Vagina (tissue), 2 donors: ENCODE results near the gene QPCTL.

ENCODE experiments used
- POLR2A ChIP-seq, 2 donors: fragments of 450-650 bp; IDR thresholded peaks; one replicate each; pipeline ENCODE4 v1.6.1; 2017; ENCODE audit warnings: antibody characterized with exemption in 2 of 2, mild to moderate bottlenecking in 2 of 2, moderate library complexity in 2 of 2
- TF ChIP-seq, protein P1 (sequence below), 3 experiments: fragments of 450-650 bp in 2 of 3; fragments of 200-600 bp in 1 of 3; sonication (generic) in 1 of 3; IDR thresholded peaks; one replicate each; pipeline ENCODE4 v1.5.1; 2017 to 2019; ENCODE audit warnings: antibody characterized with exemption in 3 of 3, mild to moderate bottlenecking in 2 of 3, moderate library complexity in 2 of 3

- TF ChIP-seq, protein P1, sequence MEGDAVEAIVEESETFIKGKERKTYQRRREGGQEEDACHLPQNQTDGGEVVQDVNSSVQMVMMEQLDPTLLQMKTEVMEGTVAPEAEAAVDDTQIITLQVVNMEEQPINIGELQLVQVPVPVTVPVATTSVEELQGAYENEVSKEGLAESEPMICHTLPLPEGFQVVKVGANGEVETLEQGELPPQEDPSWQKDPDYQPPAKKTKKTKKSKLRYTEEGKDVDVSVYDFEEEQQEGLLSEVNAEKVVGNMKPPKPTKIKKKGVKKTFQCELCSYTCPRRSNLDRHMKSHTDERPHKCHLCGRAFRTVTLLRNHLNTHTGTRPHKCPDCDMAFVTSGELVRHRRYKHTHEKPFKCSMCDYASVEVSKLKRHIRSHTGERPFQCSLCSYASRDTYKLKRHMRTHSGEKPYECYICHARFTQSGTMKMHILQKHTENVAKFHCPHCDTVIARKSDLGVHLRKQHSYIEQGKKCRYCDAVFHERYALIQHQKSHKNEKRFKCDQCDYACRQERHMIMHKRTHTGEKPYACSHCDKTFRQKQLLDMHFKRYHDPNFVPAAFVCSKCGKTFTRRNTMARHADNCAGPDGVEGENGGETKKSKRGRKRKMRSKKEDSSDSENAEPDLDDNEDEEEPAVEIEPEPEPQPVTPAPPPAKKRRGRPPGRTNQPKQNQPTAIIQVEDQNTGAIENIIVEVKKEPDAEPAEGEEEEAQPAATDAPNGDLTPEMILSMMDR (IDR thresholded peaks at IDR 0.05): no peak
- TF ChIP-seq POLR2A (IDR thresholded peaks at IDR 0.05): no peak
These were observed 50.5 kb downstream of the QPCTL start for GRCh38 chr19:45742969-45743368.
